Skeletal muscle tissue (tissue), 4 donors: ENCODE results near the gene FHIT. TPM values are rescaled to one million over a fixed set of nuclear protein-coding genes. Genes with fewer than 3 reads are reported as not detected.

Experiments used
- H3K27ac ChIP-seq: one replicate; pipeline ENCODE4 v1.7.0; 2013; ENCODE audit warnings: mild to moderate bottlenecking, low read depth, low read length, inconsistent platforms
- H3K27me3 ChIP-seq, 3 donors: one replicate each; pipeline ENCODE4 v1.7.0; 2013; ENCODE audit warnings: low read length in 3 of 3; ENCODE audit not compliant: control insufficient read depth in 3 of 3, insufficient read depth in 3 of 3
- H3K36me3 ChIP-seq, 3 donors: one replicate each; pipeline ENCODE4 v1.7.0; 2013; ENCODE audit warnings: low read length in 3 of 3; ENCODE audit not compliant: control insufficient read depth in 3 of 3, insufficient read depth in 3 of 3
- H3K4me1 ChIP-seq, 3 donors: one replicate each; pipeline ENCODE4 v1.7.0; 2013; ENCODE audit warnings: low read length in 3 of 3, mild to moderate bottlenecking in 3 of 3; ENCODE audit not compliant: control insufficient read depth in 3 of 3, insufficient read depth in 3 of 3
- H3K4me3 ChIP-seq, 3 donors: one replicate each; pipeline ENCODE4 v1.7.0; 2013; ENCODE audit warnings: low read length in 3 of 3
- H3K9ac ChIP-seq, 3 donors: one replicate each; pipeline ENCODE4 v1.7.0; 2013; ENCODE audit warnings: low read length in 3 of 3, mild to moderate bottlenecking in 3 of 3, moderate library complexity in 2 of 3, low read depth in 1 of 3
- H3K9me3 ChIP-seq, 3 donors: one replicate each; pipeline ENCODE4 v1.7.0; 2013; ENCODE audit warnings: low read length in 3 of 3; ENCODE audit not compliant: control insufficient read depth in 3 of 3
- total RNA-seq: library from RNA; depleted of rRNA; stranded (reverse); fragments of >200 nt; gene quantifications from one replicate; pipeline ENCODE4 v1.2.3, GENCODE V29; 2014
- donor health status: Osteomylitis.

The FHIT gene
- total RNA-seq, 1 donor from 2014 or later = 4.2 TPM

DNA sequence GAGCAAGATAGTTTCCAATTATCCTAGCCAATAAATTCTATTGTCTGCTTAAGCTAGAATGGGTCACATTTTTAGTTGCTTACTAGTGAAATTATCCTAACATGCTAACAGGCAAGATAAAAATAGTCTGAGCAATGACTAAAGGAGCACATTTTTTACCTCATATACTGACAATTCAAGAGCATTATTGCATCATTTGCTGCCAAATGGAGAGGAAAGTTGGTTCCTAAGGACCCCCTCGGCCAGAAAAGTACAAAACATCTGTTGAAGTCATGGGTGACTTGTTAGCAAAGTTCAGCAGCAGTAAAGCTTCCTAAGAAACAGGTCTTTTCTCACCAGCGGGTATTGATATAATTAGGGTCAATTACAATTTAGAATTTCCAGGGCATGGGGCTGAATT, 1001.0 kb downstream of the FHIT start:
- Histone ChIP-seq H3K9ac (no peak overlapping the region), H3K27me3 (no peaks in the 10 kb centered on the region), H3K36me3 (no peaks in the 10 kb centered on the region), H3K9me3 (no peaks in the 10 kb centered on the region), H3K4me1 (no peaks in the 10 kb centered on the region), H3K4me3 (no peak overlapping the region), H3K27ac (no peak overlapping the region)

- no peaks in the 10 kb centered on the region for H3K9me3 ChIP-seq
- no peaks in the 10 kb centered on the region for H3K36me3 ChIP-seq
- H3K4me1 ChIP-seq = no peaks in the 10 kb centered on the region
- H3K9ac ChIP-seq = no peak overlapping the region
- no peak overlapping the region for H3K27ac ChIP-seq
- no peak overlapping the region for H3K4me3 ChIP-seq
- no peaks in the 10 kb centered on the region for H3K27me3 ChIP-seq
Observed at GRCh38 chr3:60246361-60246760, 1004.9 kb downstream of the FHIT start.

- no peaks in the 10 kb centered on the region for H3K36me3 ChIP-seq
- no peak overlapping the region for H3K4me3 ChIP-seq
- no peaks in the 10 kb centered on the region for H3K27me3 ChIP-seq
- no peaks in the 10 kb centered on the region for H3K9me3 ChIP-seq
- no peak overlapping the region for H3K27ac ChIP-seq
- H3K4me1 ChIP-seq = no peaks in the 10 kb centered on the region
- no peak overlapping the region for H3K9ac ChIP-seq
Observed at GRCh38 chr3:60243456-60243855, 1007.8 kb downstream of the FHIT start.

GRCh38 chr3:60240492-60240891, 1010.8 kb downstream of the FHIT start:
- Histone ChIP-seq H3K4me1 (no peaks in the 10 kb centered on the region), H3K9me3 (no peaks in the 10 kb centered on the region), H3K4me3 (no peak overlapping the region), H3K27me3 (no peaks in the 10 kb centered on the region), H3K36me3 (no peaks in the 10 kb centered on the region), H3K9ac (no peak overlapping the region), H3K27ac (no peak overlapping the region)

GRCh38 chr3:60238550-60238949, 1012.7 kb downstream of the FHIT start:
- Histone ChIP-seq H3K9ac (no peak overlapping the region), H3K27me3 (no peaks in the 10 kb centered on the region), H3K4me1 (no peaks in the 10 kb centered on the region), H3K27ac (no peak overlapping the region), H3K4me3 (no peak overlapping the region), H3K36me3 (no peaks in the 10 kb centered on the region), H3K9me3 (no peaks in the 10 kb centered on the region)

DNA sequence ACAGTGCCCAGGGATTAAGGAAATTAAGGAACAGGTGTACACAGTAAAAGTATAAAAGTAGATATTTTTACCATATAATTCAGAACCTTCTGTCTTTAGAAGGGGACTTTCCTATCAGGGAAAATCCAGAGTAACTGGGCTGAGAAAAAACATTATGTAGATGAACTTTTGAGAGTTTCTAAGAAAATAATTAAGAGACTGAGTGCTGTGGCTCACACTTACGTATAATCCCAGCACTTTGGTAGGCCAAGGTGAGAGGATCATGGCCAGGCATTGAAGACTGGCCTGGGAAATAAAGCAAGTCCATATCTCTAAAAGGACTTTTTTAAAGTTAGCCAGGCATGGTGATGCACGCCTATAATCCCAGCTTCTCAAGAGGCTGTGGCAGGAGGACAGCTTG, 1021.8 kb downstream of the FHIT start:
- Histone ChIP-seq H3K4me3 (no peak overlapping the region), H3K9me3 (no peaks in the 10 kb centered on the region), H3K9ac (no peak overlapping the region), H3K4me1 (no peaks in the 10 kb centered on the region), H3K27me3 (no peaks in the 10 kb centered on the region), H3K27ac (no peak overlapping the region), H3K36me3 (no peaks in the 10 kb centered on the region)

GRCh38 chr3:60228823-60229222, 1022.4 kb downstream of the FHIT start:
- no peaks in the 10 kb centered on the region for H3K9me3 ChIP-seq

DNA sequence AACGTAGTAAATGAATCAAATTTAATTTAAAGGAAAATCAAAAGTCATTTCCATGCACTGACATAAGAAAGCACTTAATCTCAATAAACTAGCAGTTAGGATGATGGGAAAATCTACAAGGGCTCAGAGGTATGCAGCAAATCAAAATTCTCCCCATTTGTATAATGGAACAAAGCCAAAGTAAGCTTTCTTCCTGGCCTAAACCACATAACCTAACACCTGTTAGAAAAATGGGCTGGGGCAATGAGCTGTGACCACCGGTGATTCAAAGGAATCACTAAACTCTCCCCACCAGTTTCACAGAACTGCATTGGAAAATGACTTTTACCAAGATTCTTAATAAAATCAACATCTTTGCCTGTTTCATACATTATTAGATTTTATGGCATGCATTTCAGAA, 1024.3 kb downstream of the FHIT start:
- Histone ChIP-seq H3K27ac (no peak overlapping the region), H3K4me1 (no peaks in the 10 kb centered on the region), H3K4me3 (no peak overlapping the region), H3K9me3 (no peaks in the 10 kb centered on the region), H3K27me3 (no peaks in the 10 kb centered on the region), H3K36me3 (no peaks in the 10 kb centered on the region), H3K9ac (no peak overlapping the region)

More at GRCh38 chr3:60228823-60229222, 1022.4 kb downstream of the FHIT start:
- no peaks in the 10 kb centered on the region for H3K36me3 ChIP-seq
- no peak overlapping the region for H3K9ac ChIP-seq
- H3K4me3 ChIP-seq = no peak overlapping the region
- no peak overlapping the region for H3K27ac ChIP-seq
- H3K4me1 ChIP-seq = no peaks in the 10 kb centered on the region
- H3K27me3 ChIP-seq = no peaks in the 10 kb centered on the region

DNA sequence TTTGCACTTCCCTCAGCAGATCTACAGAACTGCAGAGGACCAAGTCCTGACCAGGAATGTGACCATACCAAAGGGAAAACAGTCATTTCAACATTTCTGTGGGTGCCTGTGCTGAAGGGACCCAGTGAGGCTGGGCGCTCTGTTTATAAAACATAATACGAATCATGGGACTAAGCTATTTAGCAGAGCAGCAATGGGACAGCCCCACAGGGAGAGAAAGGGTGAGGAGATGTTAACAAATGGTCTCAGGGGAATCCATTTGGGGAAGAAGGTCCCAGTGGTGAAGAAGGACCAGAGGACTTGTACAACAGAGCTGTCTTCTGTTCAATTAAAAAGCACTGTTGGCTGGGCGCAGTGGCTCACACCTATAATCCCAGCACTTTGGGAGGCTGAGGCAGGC, 1025.4 kb downstream of the FHIT start:
- Histone ChIP-seq H3K9me3 (no peaks in the 10 kb centered on the region), H3K27ac (no peak overlapping the region), H3K4me1 (no peaks in the 10 kb centered on the region), H3K4me3 (no peak overlapping the region), H3K36me3 (no peaks in the 10 kb centered on the region), H3K9ac (no peak overlapping the region), H3K27me3 (no peaks in the 10 kb centered on the region)

- H3K36me3 ChIP-seq = no peaks in the 10 kb centered on the region
- no peak overlapping the region for H3K9ac ChIP-seq
- no peak overlapping the region for H3K4me3 ChIP-seq
Observed at GRCh38 chr3:60220768-60221167, 1030.5 kb downstream of the FHIT start.

DNA sequence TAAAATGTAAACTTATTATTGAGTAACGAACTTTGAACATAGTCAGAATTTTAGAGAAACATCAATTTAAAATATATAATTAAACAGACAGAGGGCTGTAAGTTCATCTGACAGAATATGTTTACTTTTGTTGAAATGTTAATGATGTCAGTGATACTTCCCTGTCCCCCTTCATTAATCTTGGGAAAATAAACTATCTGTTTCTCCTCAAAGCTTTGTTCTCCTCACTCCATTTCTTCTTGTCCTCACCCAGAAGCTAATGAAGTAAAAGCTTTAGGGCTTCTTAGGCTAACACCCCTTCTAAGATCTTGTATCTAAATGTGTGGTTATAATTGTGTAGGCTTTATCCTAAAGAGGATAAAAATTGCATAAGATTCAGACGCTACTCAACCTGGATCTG, 1031.8 kb downstream of the FHIT start:
- Histone ChIP-seq H3K27me3 (no peaks in the 10 kb centered on the region), H3K4me3 (no peak overlapping the region), H3K27ac (no peak overlapping the region), H3K9me3 (no peaks in the 10 kb centered on the region), H3K36me3 (no peaks in the 10 kb centered on the region), H3K4me1 (no peaks in the 10 kb centered on the region), H3K9ac (no peak overlapping the region)

More at GRCh38 chr3:60220768-60221167, 1030.5 kb downstream of the FHIT start:
- no peaks in the 10 kb centered on the region for H3K4me1 ChIP-seq
- no peaks in the 10 kb centered on the region for H3K9me3 ChIP-seq
- no peaks in the 10 kb centered on the region for H3K27me3 ChIP-seq
- H3K27ac ChIP-seq = no peak overlapping the region
